ENCODE results near the gene NF1. TPM values are rescaled to one million over a fixed set of nuclear protein-coding genes. Genes with fewer than 3 reads are reported as not detected.
"Not testable (repeated sequence)": the region's sequence is repeated elsewhere in the genome, so short reads cannot be mapped to it uniquely, and the experiment has no call there.

Gene NF1
- total RNA-seq, 4 donors from 2014 or later, result 34.8 to 106 (median 59.2) TPM

DNA sequence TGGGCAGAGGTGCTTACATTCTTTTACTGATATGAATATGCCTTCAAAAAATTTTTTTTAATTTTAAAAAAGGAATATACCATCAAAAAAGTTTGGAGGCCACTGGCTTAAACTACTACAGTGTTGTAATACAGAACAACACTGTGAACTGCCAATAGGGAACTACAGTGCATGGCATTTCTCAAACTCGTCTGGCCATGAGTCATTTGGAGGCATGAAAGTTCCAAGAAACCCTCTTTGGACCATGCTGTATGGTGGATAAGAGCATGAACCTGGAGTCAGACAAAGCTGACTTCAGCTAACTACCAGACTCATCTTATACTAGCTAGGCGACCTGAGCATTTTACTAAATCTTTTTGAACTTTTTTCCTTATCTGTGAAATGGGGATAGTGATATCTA is 9.2 kb upstream of the NF1 start:
- H3K4me3 ChIP-seq, result no peak overlapping the region
- H3K9me3 ChIP-seq, result no peaks in the 10 kb centered on the region
- no peaks in the 10 kb centered on the region for H3K36me3 ChIP-seq
- H3K27ac ChIP-seq, result no peak overlapping the region
- in situ Hi-C loops (cut with MboI; ENCODE audit: low pct_ligation_motif_present in 1 of 4, low pct_unique_long_range_greater_than_20kb in 1 of 4, low sequenced_read_pairs in 3 of 4), result no loop called here
- DNase-seq, result no peak
- H3K4me1 ChIP-seq, result no peaks in the 10 kb centered on the region
- 73 to 89% methylated on average over 1 to 2 of the region's 2 CpGs for WGBS, 2 donors (ENCODE audit: low coverage in 1 of 2)
- H3K27me3 ChIP-seq, result no peaks in the 10 kb centered on the region
- intact Hi-C loops (cut with DNase I; ENCODE audit: low total_unique reads), result no loop called here
- TF ChIP-seq POLR2A (IDR thresholded peaks at IDR 0.05) (no peak), EP300 (IDR thresholded peaks at IDR 0.05; ENCODE audit: low read depth) (no peak), POLR2AphosphoS5 (IDR thresholded peaks at IDR 0.05) (no peak)
- TF ChIP-seq, protein P1, sequence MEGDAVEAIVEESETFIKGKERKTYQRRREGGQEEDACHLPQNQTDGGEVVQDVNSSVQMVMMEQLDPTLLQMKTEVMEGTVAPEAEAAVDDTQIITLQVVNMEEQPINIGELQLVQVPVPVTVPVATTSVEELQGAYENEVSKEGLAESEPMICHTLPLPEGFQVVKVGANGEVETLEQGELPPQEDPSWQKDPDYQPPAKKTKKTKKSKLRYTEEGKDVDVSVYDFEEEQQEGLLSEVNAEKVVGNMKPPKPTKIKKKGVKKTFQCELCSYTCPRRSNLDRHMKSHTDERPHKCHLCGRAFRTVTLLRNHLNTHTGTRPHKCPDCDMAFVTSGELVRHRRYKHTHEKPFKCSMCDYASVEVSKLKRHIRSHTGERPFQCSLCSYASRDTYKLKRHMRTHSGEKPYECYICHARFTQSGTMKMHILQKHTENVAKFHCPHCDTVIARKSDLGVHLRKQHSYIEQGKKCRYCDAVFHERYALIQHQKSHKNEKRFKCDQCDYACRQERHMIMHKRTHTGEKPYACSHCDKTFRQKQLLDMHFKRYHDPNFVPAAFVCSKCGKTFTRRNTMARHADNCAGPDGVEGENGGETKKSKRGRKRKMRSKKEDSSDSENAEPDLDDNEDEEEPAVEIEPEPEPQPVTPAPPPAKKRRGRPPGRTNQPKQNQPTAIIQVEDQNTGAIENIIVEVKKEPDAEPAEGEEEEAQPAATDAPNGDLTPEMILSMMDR (IDR thresholded peaks at IDR 0.05), result no peak

DNA sequence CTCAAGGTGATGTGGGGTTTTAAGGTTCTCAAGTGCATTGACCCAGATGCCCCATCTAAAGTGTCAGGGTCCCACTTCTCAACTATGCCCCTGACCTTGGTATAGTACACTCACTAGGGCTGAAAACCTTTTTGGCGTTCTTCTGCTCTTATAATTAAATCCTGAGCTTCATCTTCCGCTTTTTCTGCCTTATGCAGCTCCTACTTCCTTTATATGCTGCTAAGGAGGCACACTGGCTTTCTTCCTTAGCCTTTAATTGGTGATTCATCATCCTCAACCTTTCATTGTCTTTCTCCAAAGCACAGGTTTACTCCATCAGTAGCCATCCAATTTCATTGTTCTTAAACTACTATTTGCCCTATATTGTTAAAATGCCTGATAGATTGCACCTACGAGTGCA is 5.3 kb upstream of the NF1 start:
- in situ Hi-C loops (cut with MboI; ENCODE audit: low pct_ligation_motif_present in 1 of 4, low pct_unique_long_range_greater_than_20kb in 1 of 4, low sequenced_read_pairs in 3 of 4) (no loop called here), intact Hi-C loops (cut with DNase I; ENCODE audit: low total_unique reads) (no loop called here)
- Histone ChIP-seq H3K9me3 (no peaks in the 10 kb centered on the region), H3K4me1 (peaks cover 0 to 8% (median 6%) of the 10 kb centered on the region in 4 donors), H3K36me3 (no peaks in the 10 kb centered on the region), H3K27ac (no peak overlapping the region), H3K4me3 (no peak overlapping the region), H3K27me3 (no peaks in the 10 kb centered on the region)
- TF ChIP-seq POLR2A (IDR thresholded peaks at IDR 0.05) (no peak), POLR2AphosphoS5 (IDR thresholded peaks at IDR 0.05) (no peak), EP300 (IDR thresholded peaks at IDR 0.05; ENCODE audit: low read depth) (no peak)
- TF ChIP-seq, protein P1 (IDR thresholded peaks at IDR 0.05), result no peak
- no peak for DNase-seq
- WGBS, 2 donors (ENCODE audit: low coverage in 1 of 2), result 94 to 100% methylated on average over 1 to 3 of the region's 3 CpGs

GRCh38 chr17:31090650-31091049 is 4.1 kb upstream of the NF1 start:
- DNase-seq; H3K36me3 ChIP-seq; H3K4me3 ChIP-seq; intact Hi-C loops (cut with DNase I; ENCODE audit: low total_unique reads); H3K27ac ChIP-seq; H3K27me3 ChIP-seq; H3K9me3 ChIP-seq; H3K4me1 ChIP-seq: not testable (repeated sequence)
- in situ Hi-C loops (cut with MboI; ENCODE audit: low pct_ligation_motif_present in 1 of 4, low pct_unique_long_range_greater_than_20kb in 1 of 4, low sequenced_read_pairs in 3 of 4), result loop anchor here in 1 of 4 donors (10.0 kb wide), 1 partner anchor 76 kb away; no protein-coding TSS in a partner anchor
- WGBS, 2 donors (ENCODE audit: low coverage in 1 of 2), result 91 to 100% methylated on average over 2 to 3 of the region's 3 CpGs

GRCh38 chr17:31092475-31093064 is 2.2 kb upstream of the NF1 start:
- in situ Hi-C loops (cut with MboI; ENCODE audit: low pct_ligation_motif_present in 1 of 4, low pct_unique_long_range_greater_than_20kb in 1 of 4, low sequenced_read_pairs in 3 of 4) (loop anchor here in 1 of 4 donors (10.0 kb wide), 1 partner anchor 78 kb away; no protein-coding TSS in a partner anchor), intact Hi-C loops (cut with DNase I; ENCODE audit: low total_unique reads) (no loop called here)
- TF ChIP-seq EP300 (IDR thresholded peaks at IDR 0.05; ENCODE audit: low read depth) (no peak), POLR2AphosphoS5 (IDR thresholded peaks at IDR 0.05) (no peak), POLR2A (IDR thresholded peaks at IDR 0.05) (no peak)
- TF ChIP-seq, protein P1 (IDR thresholded peaks at IDR 0.05), result no peak
- H3K4me1 ChIP-seq, result peaks cover 0 to 17% (median 12%) of the 10 kb centered on the region in 4 donors
- 85 to 89% methylated on average over 1 of the region's 1 CpG for WGBS, 2 donors (ENCODE audit: low coverage in 1 of 2)
- no peak overlapping the region for H3K27ac ChIP-seq
- DNase-seq, result no peak
- no peaks in the 10 kb centered on the region for H3K36me3 ChIP-seq
- H3K4me3 ChIP-seq, result no peak overlapping the region
- H3K9me3 ChIP-seq, result no peaks in the 10 kb centered on the region
- H3K27me3 ChIP-seq, result no peaks in the 10 kb centered on the region
